Measurements from ENCODE around the gene UMAD1.
A peak's percentile ranks its signal among the peaks of the same experiment; 100 is the strongest.

UMAD1 gene

DNA sequence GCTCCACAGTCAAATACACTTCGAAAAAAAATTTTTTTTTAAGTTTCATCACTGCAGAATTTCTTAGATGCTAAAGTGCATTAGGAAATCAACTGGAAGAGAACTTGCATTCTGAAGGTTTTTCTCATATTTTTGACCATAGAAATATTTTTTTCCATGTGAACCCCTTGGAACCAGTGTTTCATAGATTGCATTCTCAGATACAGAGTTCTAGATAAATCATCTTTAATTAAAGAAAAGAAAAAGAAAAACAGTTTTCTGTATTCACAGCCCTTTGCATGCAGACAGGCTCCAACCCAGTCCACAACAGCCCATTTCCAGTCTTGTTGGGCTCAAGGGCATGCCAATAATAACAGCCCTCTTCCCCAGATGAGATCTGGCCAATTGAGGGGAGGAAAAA lies 153.4 kb downstream of the UMAD1 start:
- no peaks in the 10 kb centered on the region for H3K27me3 Mint-ChIP-seq (ENCODE audit: low read depth)
- no peak overlapping the region for H3K4me3 Mint-ChIP-seq
- no peak overlapping the region for H3K27ac Mint-ChIP-seq
- peaks cover 14% of the 10 kb centered on the region for H3K36me3 Mint-ChIP-seq (ENCODE audit: low read depth)
- H3K9me3 Mint-ChIP-seq, result no peaks in the 10 kb centered on the region
- H3K4me1 Mint-ChIP-seq, result peaks cover 11% of the 10 kb centered on the region
- TF ChIP-seq, protein P1, sequence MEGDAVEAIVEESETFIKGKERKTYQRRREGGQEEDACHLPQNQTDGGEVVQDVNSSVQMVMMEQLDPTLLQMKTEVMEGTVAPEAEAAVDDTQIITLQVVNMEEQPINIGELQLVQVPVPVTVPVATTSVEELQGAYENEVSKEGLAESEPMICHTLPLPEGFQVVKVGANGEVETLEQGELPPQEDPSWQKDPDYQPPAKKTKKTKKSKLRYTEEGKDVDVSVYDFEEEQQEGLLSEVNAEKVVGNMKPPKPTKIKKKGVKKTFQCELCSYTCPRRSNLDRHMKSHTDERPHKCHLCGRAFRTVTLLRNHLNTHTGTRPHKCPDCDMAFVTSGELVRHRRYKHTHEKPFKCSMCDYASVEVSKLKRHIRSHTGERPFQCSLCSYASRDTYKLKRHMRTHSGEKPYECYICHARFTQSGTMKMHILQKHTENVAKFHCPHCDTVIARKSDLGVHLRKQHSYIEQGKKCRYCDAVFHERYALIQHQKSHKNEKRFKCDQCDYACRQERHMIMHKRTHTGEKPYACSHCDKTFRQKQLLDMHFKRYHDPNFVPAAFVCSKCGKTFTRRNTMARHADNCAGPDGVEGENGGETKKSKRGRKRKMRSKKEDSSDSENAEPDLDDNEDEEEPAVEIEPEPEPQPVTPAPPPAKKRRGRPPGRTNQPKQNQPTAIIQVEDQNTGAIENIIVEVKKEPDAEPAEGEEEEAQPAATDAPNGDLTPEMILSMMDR (IDR thresholded peaks at IDR 0.05; ENCODE audit: unreplicated experiment in 3 of 3), result no peak

DNA sequence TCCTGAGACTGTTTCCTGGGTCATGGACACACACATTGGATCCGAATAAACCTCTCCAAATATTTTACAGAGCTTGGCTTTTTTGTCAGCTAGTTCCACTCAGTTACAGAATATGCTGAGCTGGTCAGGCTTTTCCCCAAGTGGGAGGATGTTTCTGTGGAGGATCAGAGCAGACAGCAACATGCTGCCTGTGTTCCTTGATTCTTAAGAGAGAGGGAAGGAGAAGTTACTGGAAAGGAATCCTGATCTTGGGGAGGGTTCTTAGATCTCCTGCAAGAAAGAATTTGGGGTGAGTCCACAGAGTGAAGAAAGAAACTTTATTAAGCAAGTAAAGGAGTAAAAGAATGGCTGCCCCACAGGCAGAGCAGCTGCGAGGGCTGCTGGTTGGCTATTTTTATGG lies 154.7 kb downstream of the UMAD1 start:
- Mint-ChIP-seq H3K27me3 (ENCODE audit: low read depth) (no peaks in the 10 kb centered on the region), H3K4me1 (peaks cover 11% of the 10 kb centered on the region), H3K36me3 (ENCODE audit: low read depth) (peaks cover 14% of the 10 kb centered on the region), H3K4me3 (no peak overlapping the region), H3K27ac (peak overlapping the region; percentile 15 to 71 (median 30)), H3K9me3 (no peaks in the 10 kb centered on the region)
- TF ChIP-seq, protein P1 (IDR thresholded peaks at IDR 0.05; ENCODE audit: unreplicated experiment in 3 of 3), result no peak

DNA sequence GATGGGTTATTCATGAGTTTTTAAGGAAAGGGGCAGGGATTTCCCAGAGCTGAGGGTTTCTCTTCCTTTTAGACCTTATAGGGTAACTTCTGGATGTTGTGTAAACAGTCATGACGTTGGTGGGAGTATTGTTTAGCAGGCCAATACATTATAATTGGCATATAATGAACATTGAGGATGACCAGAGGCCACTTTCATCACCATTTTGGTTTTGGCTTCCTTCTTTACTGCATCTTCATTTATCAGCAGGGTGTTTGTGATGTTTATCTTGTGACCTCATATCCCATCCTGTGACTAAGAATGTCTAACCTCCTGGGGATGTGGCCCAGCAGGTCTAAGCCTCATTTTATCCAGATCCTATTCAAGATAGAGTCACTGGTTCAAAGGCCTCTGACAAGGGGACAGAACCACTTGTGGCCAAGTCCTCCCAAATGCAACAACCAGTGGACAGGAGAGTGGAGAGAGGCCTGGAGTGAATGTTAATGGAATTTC lies 155.1 kb downstream of the UMAD1 start:
- H3K27ac Mint-ChIP-seq, result peak overlapping the region; percentile 15 to 71 (median 30)
- TF ChIP-seq, protein P1 (IDR thresholded peaks at IDR 0.05; ENCODE audit: unreplicated experiment in 3 of 3), result no peak
- H3K4me1 Mint-ChIP-seq, result peaks cover 11% of the 10 kb centered on the region
- no peak overlapping the region for H3K4me3 Mint-ChIP-seq
- peaks cover 14% of the 10 kb centered on the region for H3K36me3 Mint-ChIP-seq (ENCODE audit: low read depth)
- no peaks in the 10 kb centered on the region for H3K9me3 Mint-ChIP-seq
- H3K27me3 Mint-ChIP-seq (ENCODE audit: low read depth), result no peaks in the 10 kb centered on the region

- Mint-ChIP-seq H3K4me3 (no peak overlapping the region), H3K27me3 (ENCODE audit: low read depth) (no peaks in the 10 kb centered on the region), H3K9me3 (no peaks in the 10 kb centered on the region), H3K27ac (no peak overlapping the region), H3K4me1 (peaks cover 6% of the 10 kb centered on the region), H3K36me3 (ENCODE audit: low read depth) (peaks cover 14% of the 10 kb centered on the region)
- TF ChIP-seq, protein P1 (IDR thresholded peaks at IDR 0.05; ENCODE audit: unreplicated experiment in 3 of 3), result no peak
Observed at GRCh38 chr7:7798510-7798909, 158.0 kb downstream of the UMAD1 start.

DNA sequence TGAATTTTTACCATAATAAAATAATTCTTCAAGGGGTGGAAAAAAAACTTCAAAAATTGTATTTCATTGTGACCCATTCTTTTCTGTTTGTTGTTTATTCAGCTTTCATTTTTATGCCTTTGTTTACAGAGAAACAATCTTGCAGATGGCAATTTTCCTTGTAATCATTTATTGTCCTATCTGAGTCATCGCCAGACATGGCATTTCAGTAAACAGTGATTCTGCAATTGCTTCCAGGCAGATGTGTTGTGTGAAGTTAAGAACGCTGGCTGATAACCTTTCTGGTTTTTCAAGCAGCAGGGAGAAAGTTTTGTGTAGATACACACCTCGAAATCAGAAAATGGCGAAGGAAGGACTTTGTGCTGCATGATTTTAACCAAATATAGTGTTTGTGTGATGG lies 158.6 kb downstream of the UMAD1 start:
- H3K4me3 Mint-ChIP-seq, result no peak overlapping the region
- no peaks in the 10 kb centered on the region for H3K27me3 Mint-ChIP-seq (ENCODE audit: low read depth)
- H3K36me3 Mint-ChIP-seq (ENCODE audit: low read depth), result peaks cover 14% of the 10 kb centered on the region
- no peaks in the 10 kb centered on the region for H3K9me3 Mint-ChIP-seq
- H3K27ac Mint-ChIP-seq, result no peak overlapping the region
- TF ChIP-seq, protein P1 (IDR thresholded peaks at IDR 0.05; ENCODE audit: unreplicated experiment in 3 of 3), result no peak
- H3K4me1 Mint-ChIP-seq, result peaks cover 12% of the 10 kb centered on the region

DNA sequence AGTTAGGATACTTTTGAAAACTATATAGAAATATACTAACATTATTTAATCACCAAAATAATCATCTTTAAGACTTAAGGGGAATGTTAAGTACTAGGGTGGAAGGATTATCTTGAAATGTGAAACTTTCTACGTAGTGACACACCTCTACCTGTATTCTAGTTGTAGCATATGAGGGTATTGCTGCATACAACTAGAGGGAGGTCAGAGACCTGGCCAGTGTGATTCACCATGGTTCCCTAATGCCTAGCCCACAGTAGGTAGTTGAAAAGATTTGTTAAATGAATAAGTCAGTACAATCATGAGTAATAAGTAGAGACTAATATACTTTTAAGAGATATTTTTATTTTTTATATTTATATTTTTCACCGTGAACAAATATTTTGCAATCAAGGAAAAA lies 162.0 kb downstream of the UMAD1 start:
- Mint-ChIP-seq H3K4me3 (no peak overlapping the region), H3K9me3 (no peaks in the 10 kb centered on the region), H3K4me1 (peaks cover 7% of the 10 kb centered on the region), H3K27me3 (ENCODE audit: low read depth) (no peaks in the 10 kb centered on the region), H3K27ac (no peak overlapping the region), H3K36me3 (ENCODE audit: low read depth) (peaks cover under 1% of the 10 kb centered on the region)
- TF ChIP-seq, protein P1 (IDR thresholded peaks at IDR 0.05; ENCODE audit: unreplicated experiment in 3 of 3), result no peak

Measured in nephron (organoid).